Measurements from ENCODE around the gene CCDC88A. TPM values are rescaled to one million over a fixed set of nuclear protein-coding genes. Genes with fewer than 3 reads are reported as not detected.
"Not testable (repeated sequence)": the region's sequence is repeated elsewhere in the genome, so short reads cannot be mapped to it uniquely, and the experiment has no call there.

The CCDC88A gene
- total RNA-seq, 1 donor from 2014 or later, result 20.3 TPM

DNA sequence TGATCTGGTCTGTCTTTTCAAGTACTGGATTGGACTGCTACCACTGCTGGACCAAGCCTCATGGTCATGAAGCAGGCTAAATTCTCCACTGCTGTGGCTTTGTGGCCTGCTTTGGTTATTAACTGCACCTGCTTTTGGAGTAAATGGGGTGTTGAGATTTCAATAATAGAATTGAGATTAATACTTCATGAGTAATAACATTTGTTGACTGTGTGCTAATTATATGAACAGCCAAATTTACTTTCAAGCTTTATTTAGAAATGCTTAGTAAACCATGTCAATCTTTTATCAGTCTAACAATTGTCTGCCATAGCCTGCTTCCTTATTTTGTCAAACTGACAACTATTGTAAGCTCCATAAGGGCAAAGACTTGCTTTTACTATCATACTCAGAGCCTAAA is 123.3 kb downstream of the CCDC88A start:
- no peak for FAIRE-seq
- H3K36me3 ChIP-seq (ENCODE audit: control insufficient read depth, insufficient read depth, low read length), result peaks cover 3% of the 10 kb centered on the region

GRCh38 chr2:55283083-55283482 is 136.6 kb downstream of the CCDC88A start:
- no peak for TF ChIP-seq CTCF (IDR thresholded peaks at IDR 0.05; ENCODE audit: insufficient read depth, low read length, severe bottlenecking)
- H3K4me3 ChIP-seq (ENCODE audit: low read depth, low read length), result no peak overlapping the region
- no peak for FAIRE-seq
- DNase-seq (ENCODE audit: low read depth), result no peak
- no peaks in the 10 kb centered on the region for H3K36me3 ChIP-seq (ENCODE audit: control insufficient read depth, insufficient read depth, low read length)
- H3K27me3 ChIP-seq (ENCODE audit: control insufficient read depth, insufficient read depth, low read length), result no peaks in the 10 kb centered on the region

More for the DNA sequence above, 123.3 kb downstream of the CCDC88A start:
- DNase-seq (ENCODE audit: low read depth), result no peak
- no peak overlapping the region for H3K4me3 ChIP-seq (ENCODE audit: low read depth, low read length)
- no peaks in the 10 kb centered on the region for H3K27me3 ChIP-seq (ENCODE audit: control insufficient read depth, insufficient read depth, low read length)
- no peak for TF ChIP-seq CTCF (IDR thresholded peaks at IDR 0.05; ENCODE audit: insufficient read depth, low read length, severe bottlenecking)

GRCh38 chr2:55282110-55282917 is 137.3 kb downstream of the CCDC88A start:
- DNase-seq (ENCODE audit: low read depth), result peak; percentile 73
- FAIRE-seq, result no peak
- H3K27me3 ChIP-seq (ENCODE audit: control insufficient read depth, insufficient read depth, low read length), result no peaks in the 10 kb centered on the region
- H3K36me3 ChIP-seq (ENCODE audit: control insufficient read depth, insufficient read depth, low read length), result no peaks in the 10 kb centered on the region
- no peak for TF ChIP-seq CTCF (IDR thresholded peaks at IDR 0.05; ENCODE audit: insufficient read depth, low read length, severe bottlenecking)
- peak overlapping the region; percentile 61 for H3K4me3 ChIP-seq (ENCODE audit: low read depth, low read length)

GRCh38 chr2:55280851-55281546 is 138.7 kb downstream of the CCDC88A start:
- FAIRE-seq; H3K4me3 ChIP-seq (ENCODE audit: low read depth, low read length); H3K27me3 ChIP-seq (ENCODE audit: control insufficient read depth, insufficient read depth, low read length); H3K36me3 ChIP-seq (ENCODE audit: control insufficient read depth, insufficient read depth, low read length): not testable (repeated sequence)
- DNase-seq (ENCODE audit: low read depth), result peak; percentile 77

GRCh38 chr2:55279859-55280424 is 139.7 kb downstream of the CCDC88A start:
- not testable (repeated sequence) for H3K27me3 ChIP-seq (ENCODE audit: control insufficient read depth, insufficient read depth, low read length); H3K4me3 ChIP-seq (ENCODE audit: low read depth, low read length); FAIRE-seq; DNase-seq (ENCODE audit: low read depth); H3K36me3 ChIP-seq (ENCODE audit: control insufficient read depth, insufficient read depth, low read length)

DNA sequence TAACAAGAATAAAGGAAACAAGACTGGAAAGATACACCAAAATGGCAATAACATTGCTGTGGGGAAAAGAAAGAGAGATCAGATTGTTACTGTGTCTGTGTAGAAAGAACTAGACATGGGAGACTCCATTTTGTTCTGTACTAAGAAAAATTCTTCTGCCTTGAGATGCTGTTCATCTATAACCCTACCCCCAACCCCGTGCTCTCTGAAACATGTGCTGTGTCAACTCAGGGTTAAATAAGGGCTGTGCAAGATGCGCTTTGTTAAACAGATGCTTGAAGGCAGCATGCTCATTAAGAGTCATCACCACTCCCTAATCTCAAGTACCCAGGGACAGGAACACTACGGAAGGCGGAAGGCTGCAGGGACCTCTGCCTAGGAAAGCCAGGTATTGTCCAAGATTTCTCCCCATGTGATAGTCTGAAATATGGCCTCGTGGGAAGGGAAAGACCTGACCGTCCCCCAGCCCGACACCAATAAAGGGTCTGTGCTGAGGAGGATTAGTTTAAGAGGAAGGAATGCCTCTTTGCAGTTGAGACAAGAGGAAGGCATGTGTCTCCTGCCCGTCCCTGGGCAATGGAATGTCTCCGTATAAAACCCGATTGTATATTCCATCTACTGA is 140.3 kb downstream of the CCDC88A start:
- not testable (repeated sequence) for H3K27me3 ChIP-seq (ENCODE audit: control insufficient read depth, insufficient read depth, low read length); FAIRE-seq; H3K36me3 ChIP-seq (ENCODE audit: control insufficient read depth, insufficient read depth, low read length); H3K4me3 ChIP-seq (ENCODE audit: low read depth, low read length)
- peak; percentile 23 for DNase-seq (ENCODE audit: low read depth)

DNA sequence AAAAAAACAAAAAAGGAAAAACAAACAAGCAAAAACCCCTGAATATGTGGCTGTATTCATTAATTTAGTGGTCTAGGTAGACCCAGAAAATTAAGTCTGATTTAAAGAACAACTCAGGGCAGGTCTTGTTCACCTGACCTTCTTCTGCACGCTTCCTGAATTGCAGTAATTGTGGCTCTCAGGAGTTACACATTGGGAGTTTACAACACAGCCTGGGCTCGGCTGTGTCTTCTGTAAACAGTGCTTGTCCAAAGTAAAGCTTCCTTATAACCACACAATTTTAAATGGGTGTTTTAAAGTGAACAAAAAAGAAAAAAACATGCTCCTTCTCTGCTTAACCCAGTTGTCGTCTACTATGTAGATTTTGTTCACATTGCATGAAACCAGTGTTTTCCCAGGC is 142.3 kb downstream of the CCDC88A start:
- FAIRE-seq (no peak), DNase-seq (ENCODE audit: low read depth) (no peak)
- no peak overlapping the region for H3K4me3 ChIP-seq (ENCODE audit: low read depth, low read length)
- no peaks in the 10 kb centered on the region for H3K27me3 ChIP-seq (ENCODE audit: control insufficient read depth, insufficient read depth, low read length)
- TF ChIP-seq CTCF (IDR thresholded peaks at IDR 0.05; ENCODE audit: insufficient read depth, low read length, severe bottlenecking), result no peak
- H3K36me3 ChIP-seq (ENCODE audit: control insufficient read depth, insufficient read depth, low read length), result no peaks in the 10 kb centered on the region

DNA sequence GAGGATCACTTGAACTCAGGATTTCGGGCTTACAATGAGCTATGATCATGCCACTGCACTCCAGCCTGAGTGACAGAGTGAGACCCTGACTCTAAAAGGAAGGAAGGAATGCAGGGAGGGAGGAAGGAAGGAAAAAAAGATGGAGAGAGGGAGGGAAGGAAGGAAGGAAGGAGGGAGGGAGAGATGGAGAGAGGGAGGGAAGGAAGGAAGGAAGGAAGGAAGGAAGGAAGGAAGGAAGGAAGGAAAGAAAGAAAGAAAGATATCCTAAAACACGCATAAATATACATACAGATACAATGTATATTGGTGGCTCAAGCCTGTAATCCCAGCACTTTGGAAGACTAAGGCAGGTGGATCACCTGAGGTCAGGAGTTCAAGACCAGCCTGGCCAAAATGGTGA is 145.3 kb downstream of the CCDC88A start:
- not testable (repeated sequence) for H3K27me3 ChIP-seq (ENCODE audit: control insufficient read depth, insufficient read depth, low read length); H3K4me3 ChIP-seq (ENCODE audit: low read depth, low read length); DNase-seq (ENCODE audit: low read depth); FAIRE-seq; H3K36me3 ChIP-seq (ENCODE audit: control insufficient read depth, insufficient read depth, low read length)

Measured in bronchial epithelial cell (primary cell).